Measurements from ENCODE around the gene MACF1.

MACF1 gene

DNA sequence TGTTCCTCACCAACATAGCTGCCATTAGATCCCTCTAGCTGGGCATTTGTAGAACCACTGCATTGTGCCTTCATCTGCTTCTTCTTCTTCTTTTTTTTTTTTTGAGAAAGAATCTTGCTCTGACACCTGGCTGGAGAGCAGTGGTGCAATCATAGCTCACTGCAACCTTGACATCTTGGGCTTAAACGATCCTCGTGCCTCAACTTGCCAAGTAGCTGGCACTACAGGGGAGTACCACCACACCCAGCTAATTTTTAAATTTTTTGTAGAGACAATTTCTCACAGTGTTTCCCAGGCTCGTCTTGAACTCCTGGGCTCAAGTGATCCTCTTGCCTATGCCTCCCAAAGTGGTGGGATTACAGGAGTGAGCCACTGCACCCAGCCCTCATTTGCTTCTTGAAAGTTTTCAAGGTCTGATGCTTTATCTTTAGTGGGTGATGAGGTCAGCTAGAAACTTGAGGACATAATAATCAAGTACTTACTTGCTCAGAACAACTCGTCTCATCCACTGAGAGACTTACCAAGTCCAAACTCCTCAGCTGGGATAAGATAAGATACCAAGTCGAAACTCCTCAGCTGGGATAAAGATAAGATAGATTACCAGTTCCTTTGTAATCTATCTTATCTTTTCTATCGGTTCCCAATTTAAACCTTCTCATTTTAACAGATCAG, 71.5 kb downstream of the MACF1 start:
- DNase-seq (ENCODE audit: low read depth, low spot score) = no peak
- TF ChIP-seq, protein P1, sequence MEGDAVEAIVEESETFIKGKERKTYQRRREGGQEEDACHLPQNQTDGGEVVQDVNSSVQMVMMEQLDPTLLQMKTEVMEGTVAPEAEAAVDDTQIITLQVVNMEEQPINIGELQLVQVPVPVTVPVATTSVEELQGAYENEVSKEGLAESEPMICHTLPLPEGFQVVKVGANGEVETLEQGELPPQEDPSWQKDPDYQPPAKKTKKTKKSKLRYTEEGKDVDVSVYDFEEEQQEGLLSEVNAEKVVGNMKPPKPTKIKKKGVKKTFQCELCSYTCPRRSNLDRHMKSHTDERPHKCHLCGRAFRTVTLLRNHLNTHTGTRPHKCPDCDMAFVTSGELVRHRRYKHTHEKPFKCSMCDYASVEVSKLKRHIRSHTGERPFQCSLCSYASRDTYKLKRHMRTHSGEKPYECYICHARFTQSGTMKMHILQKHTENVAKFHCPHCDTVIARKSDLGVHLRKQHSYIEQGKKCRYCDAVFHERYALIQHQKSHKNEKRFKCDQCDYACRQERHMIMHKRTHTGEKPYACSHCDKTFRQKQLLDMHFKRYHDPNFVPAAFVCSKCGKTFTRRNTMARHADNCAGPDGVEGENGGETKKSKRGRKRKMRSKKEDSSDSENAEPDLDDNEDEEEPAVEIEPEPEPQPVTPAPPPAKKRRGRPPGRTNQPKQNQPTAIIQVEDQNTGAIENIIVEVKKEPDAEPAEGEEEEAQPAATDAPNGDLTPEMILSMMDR (IDR thresholded peaks at IDR 0.05; ENCODE audit: insufficient read depth, low read length, missing control alignments) = no peak
- H3K4me3 ChIP-seq (ENCODE audit: low read depth, low read length) = no peak overlapping the region
- ChIA-PET POLR2A (no interaction called here), CTCF (interaction anchor here (0.9 to 1.6 kb wide), 3 partner anchors 17 to 84 kb away, joined by 3 to 5 read pairs (median 3); no protein-coding TSS in a partner anchor)

DNA sequence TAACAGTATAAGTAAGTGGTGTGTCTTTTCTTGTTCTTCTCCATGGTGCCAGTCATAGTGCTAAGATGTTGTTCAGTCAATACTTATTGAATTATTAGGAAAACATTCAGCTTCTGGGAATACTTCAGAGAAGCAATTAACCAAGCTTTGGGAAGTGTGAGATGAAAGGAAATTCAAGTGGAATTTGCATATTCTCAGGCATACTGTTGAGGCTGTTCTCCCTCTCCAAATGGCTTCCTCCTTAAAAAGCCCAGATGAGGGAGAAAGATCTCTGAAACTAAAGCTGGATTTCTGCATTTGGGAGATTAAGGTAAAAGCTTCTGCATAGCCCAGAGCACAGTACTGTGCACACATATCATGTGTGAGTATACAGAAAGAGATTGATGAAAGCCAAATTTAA, 73.4 kb downstream of the MACF1 start:
- ChIA-PET CTCF (interaction anchor here (0.6 to 2.0 kb wide), 7 partner anchors 8 to 187 kb away, joined by 3 to 9 read pairs (median 4); no protein-coding TSS in a partner anchor), POLR2A (no interaction called here)
- no peak for DNase-seq (ENCODE audit: low read depth, low spot score)
- TF ChIP-seq, protein P1 (IDR thresholded peaks at IDR 0.05; ENCODE audit: insufficient read depth, low read length, missing control alignments) = no peak
- no peak overlapping the region for H3K4me3 ChIP-seq (ENCODE audit: low read depth, low read length)

DNA sequence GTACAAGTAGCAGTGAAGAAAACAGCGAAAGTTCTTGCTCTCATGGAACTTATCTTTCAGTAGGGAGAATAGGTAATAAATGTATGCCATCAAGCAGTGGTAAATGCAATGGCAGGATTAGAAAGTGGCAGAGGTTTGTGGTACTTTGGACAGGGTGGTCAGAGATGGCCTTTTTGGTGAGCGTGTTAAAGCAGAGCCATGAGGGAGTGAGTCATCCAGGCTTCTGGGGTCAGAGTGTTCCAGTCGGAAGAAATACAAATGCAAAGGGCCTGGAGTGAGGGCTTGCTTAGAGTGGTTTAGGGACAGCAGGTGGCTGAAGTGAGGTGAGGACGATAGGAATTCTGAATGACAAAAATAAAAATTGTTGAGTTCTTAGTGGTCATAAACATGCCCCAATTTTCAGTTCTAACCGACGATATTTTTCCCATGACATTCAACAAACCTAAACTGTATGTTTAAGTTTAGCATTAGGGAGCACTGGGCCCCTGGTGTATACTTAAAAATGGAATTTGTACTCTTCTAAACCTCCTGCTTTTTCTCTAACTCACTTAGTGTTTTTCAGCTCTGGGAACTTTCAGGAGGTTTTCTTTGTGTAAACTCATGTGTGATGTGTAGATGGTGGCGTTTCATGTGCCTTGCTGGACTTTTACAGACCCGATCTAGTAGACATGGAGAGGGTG, 78.2 kb downstream of the MACF1 start:
- ChIA-PET POLR2A (no interaction called here), CTCF (interaction anchor here (0.8 to 1.2 kb wide), 3 partner anchors 10 to 181 kb away, joined by 3 read pairs; no protein-coding TSS in a partner anchor)
- TF ChIP-seq, protein P1 (IDR thresholded peaks at IDR 0.05; ENCODE audit: insufficient read depth, low read length, missing control alignments) = no peak
- no peak for DNase-seq (ENCODE audit: low read depth, low spot score)
- H3K4me3 ChIP-seq (ENCODE audit: low read depth, low read length) = no peak overlapping the region

DNA sequence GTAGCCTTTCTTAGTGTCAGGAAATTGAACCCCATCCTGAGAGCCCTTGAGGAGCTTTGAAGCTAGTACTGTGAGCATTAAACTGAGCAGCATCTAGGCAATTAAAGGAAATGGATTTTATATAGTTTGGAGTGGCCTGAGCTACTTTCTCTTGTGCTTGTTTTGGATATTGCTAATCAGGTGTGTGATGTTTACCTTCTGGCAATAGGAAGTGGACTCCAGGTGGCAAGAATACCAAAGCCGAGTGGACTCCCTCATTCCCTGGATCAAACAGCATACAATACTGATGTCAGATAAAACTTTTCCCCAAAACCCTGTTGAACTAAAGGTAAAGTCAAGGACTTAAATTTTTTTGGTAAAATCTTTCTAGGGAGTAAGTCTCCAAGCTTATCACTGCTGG, 79.4 kb downstream of the MACF1 start:
- ChIA-PET POLR2A (no interaction called here), CTCF (interaction anchor here (0.8 to 1.9 kb wide), 5 partner anchors 15 to 182 kb away, joined by 3 to 4 read pairs (median 3); no protein-coding TSS in a partner anchor)
- DNase-seq (ENCODE audit: low read depth, low spot score) = no peak

DNA sequence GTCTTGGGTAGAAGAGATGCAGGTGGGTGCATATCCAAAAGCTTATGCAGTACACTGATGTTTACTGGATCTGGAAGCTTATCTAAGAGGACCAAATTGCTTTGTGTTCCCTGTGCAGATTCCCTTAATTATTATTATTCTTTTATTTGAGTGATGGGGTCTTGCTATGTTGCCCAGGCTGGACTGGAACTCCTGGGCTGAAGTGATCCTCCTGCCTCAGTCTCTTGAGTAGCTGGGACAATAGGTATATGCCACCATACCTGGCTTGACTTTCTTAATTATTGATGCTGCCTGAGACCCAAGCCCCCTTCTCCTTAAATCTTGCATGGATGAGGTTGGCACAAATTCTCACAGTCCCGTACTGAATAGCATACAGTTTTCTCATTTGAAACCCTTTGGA, 83.0 kb downstream of the MACF1 start:
- TF ChIP-seq, protein P1 (IDR thresholded peaks at IDR 0.05; ENCODE audit: insufficient read depth, low read length, missing control alignments) = no peak
- CTCF ChIA-PET = interaction anchor here (1.2 to 1.7 kb wide), 2 partner anchors 95 to 196 kb away, joined by 3 to 5 read pairs; no protein-coding TSS in a partner anchor
- H3K4me3 ChIP-seq (ENCODE audit: low read depth, low read length) = no peak overlapping the region

More for the DNA sequence above, 79.4 kb downstream of the MACF1 start:
- no peak overlapping the region for H3K4me3 ChIP-seq (ENCODE audit: low read depth, low read length)
- TF ChIP-seq, protein P1 (IDR thresholded peaks at IDR 0.05; ENCODE audit: insufficient read depth, low read length, missing control alignments) = no peak

More for the DNA sequence above, 83.0 kb downstream of the MACF1 start:
- POLR2A ChIA-PET = no interaction called here
- DNase-seq (ENCODE audit: low read depth, low spot score) = no peak

Measured in AG04449 (cell line).